ENCODE data around the gene KNTC1.

The KNTC1 gene

DNA sequence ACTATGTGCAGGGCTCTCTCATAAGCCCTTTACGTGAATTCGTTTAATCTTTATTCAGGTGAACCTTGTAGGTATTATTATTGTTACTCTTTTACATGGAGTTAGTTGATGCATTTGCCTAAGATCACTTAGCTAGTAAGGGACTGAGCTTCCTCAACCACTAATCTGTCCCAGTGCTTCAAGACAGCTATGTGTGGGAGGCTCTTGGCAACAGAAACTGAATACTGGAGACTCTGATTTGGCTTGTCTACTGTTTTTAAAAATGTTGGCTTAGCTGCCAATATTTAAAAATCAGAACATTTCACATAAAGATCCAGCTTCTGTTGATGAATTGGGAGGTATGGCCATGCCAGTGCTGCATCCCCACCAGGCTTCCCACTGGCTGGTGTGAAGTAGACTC is 6.8 kb downstream of the KNTC1 start:
- in situ Hi-C loops (cut with HindIII; ENCODE audit: low sequenced_read_pairs) = no loop called here
- DNase-seq (ENCODE audit: low read depth) = no peak
- TF ChIP-seq, protein P1, sequence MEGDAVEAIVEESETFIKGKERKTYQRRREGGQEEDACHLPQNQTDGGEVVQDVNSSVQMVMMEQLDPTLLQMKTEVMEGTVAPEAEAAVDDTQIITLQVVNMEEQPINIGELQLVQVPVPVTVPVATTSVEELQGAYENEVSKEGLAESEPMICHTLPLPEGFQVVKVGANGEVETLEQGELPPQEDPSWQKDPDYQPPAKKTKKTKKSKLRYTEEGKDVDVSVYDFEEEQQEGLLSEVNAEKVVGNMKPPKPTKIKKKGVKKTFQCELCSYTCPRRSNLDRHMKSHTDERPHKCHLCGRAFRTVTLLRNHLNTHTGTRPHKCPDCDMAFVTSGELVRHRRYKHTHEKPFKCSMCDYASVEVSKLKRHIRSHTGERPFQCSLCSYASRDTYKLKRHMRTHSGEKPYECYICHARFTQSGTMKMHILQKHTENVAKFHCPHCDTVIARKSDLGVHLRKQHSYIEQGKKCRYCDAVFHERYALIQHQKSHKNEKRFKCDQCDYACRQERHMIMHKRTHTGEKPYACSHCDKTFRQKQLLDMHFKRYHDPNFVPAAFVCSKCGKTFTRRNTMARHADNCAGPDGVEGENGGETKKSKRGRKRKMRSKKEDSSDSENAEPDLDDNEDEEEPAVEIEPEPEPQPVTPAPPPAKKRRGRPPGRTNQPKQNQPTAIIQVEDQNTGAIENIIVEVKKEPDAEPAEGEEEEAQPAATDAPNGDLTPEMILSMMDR (IDR thresholded peaks at IDR 0.05; ENCODE audit: low read depth, low read length, missing control alignments) = no peak
- no peak overlapping the region for H3K4me3 ChIP-seq (ENCODE audit: low read depth, low read length)

DNA sequence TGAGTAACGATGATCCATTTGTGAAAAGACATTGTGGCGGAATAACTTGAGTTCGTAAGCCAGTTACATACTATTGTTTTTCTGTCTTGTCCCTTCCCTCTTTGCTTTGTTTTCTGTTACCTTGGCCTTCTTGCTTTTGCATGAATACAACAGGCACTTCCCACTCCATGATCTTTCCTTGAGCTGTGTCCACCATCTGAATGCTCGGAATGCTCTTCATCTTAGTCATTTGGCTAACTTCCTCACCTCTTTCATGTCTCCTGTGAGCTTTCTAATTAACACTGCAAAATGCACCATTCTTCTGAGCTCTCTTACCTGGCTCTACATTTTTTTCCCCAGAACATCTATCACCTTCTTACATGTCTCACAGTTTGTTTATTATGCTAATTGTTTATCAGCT is 10.0 kb downstream of the KNTC1 start:
- TF ChIP-seq, protein P1 (IDR thresholded peaks at IDR 0.05; ENCODE audit: low read depth, low read length, missing control alignments) = no peak
- no peak for DNase-seq (ENCODE audit: low read depth)
- H3K4me3 ChIP-seq (ENCODE audit: low read depth, low read length) = no peak overlapping the region
- in situ Hi-C loops (cut with HindIII; ENCODE audit: low sequenced_read_pairs) = loop anchor here (5.0 kb wide), 1 partner anchor 55 kb away; no protein-coding TSS in a partner anchor

DNA sequence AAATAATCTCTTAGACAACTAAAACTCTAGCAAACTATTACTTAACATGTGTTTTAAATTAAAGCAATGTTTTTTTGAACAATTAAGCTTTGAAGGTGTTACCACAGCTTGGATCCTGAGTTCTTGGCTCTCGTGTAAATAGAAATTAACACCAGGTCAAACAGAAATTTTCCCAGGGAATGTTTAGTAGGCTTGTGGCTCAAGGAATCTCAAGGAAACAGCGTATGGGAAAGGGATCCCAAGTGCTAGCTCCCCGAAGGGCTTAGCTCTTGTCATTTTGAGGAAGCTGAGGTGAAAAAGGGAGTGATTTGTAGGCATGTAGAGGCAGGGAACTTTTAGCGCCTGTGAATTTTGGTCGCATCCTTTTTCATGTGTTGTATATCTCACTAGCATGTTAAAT is 11.4 kb downstream of the KNTC1 start:
- H3K4me3 ChIP-seq (ENCODE audit: low read depth, low read length) = no peak overlapping the region
- DNase-seq (ENCODE audit: low read depth) = no peak
- in situ Hi-C loops (cut with HindIII; ENCODE audit: low sequenced_read_pairs) = loop anchor here (5.0 kb wide), 1 partner anchor 54 kb away; no protein-coding TSS in a partner anchor
- TF ChIP-seq, protein P1 (IDR thresholded peaks at IDR 0.05; ENCODE audit: low read depth, low read length, missing control alignments) = no peak

DNA sequence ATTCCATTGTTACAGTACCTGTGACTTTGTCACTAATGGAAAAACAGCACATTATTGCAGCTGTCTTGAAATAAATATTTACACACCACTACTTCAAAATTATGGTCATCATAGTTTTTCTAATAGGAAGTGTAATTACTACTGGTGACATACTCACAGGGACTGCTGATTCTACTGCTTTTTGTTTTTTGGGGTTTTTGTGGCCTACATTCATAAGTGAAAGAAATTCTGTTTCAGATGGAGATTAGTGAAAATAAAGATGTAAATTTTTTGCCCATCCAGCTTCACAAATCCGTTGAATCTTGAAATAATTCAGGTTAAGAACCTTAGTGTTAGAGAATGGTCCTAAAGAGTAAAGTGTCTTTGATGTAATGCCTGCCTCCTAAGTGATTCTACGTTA is 17.5 kb downstream of the KNTC1 start:
- H3K4me3 ChIP-seq (ENCODE audit: low read depth, low read length) = no peak overlapping the region
- in situ Hi-C loops (cut with HindIII; ENCODE audit: low sequenced_read_pairs) = no loop called here
- TF ChIP-seq, protein P1 (IDR thresholded peaks at IDR 0.05; ENCODE audit: low read depth, low read length, missing control alignments) = no peak
- no peak for DNase-seq (ENCODE audit: low read depth)

DNA sequence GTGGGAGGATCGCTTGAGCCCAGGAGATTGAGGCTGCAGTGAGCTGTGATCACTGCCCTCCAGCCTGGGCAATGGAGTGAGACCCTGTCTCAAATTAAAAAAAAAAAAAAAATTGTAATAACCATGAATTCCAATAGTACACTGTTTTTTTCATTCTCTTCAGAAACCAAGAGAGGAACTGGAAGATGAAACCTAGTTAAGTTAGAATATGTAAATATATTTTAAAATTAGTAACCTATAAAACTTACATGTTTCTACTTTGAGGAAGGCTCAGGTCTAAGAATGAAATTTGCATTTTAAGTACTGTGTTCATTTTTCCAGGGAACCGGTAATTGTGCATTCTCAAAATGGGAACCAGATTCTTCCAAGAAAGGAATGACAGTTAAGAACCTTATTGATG is 18.8 kb downstream of the KNTC1 start:
- no peak for DNase-seq (ENCODE audit: low read depth)
- in situ Hi-C loops (cut with HindIII; ENCODE audit: low sequenced_read_pairs) = no loop called here
- H3K4me3 ChIP-seq (ENCODE audit: low read depth, low read length) = no peak overlapping the region
- TF ChIP-seq, protein P1 (IDR thresholded peaks at IDR 0.05; ENCODE audit: low read depth, low read length, missing control alignments) = no peak

DNA sequence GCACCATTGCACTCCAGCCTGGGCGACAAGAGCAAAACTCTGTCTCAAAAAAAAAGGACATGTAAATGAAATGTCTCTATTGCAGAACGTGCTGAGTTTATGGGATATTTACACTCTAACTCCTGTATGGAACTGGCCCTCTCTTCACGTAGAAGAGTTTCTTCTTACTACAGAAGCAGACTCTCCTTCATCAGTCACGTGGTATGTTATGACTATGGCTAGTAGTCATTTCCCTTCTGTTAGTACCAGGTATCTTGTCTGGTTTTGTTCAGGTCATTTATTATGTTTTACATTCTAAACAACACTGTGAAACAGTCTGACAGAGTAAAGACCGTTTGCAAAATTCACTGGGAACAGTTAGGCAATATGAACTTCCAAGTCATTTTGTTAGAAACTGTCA is 20.3 kb downstream of the KNTC1 start:
- no peak for DNase-seq (ENCODE audit: low read depth)
- TF ChIP-seq, protein P1 (IDR thresholded peaks at IDR 0.05; ENCODE audit: low read depth, low read length, missing control alignments) = no peak
- in situ Hi-C loops (cut with HindIII; ENCODE audit: low sequenced_read_pairs) = no loop called here
- H3K4me3 ChIP-seq (ENCODE audit: low read depth, low read length) = no peak overlapping the region
